Peyer's patch (tissue), 4 donors: ENCODE results near the gene AKT1. TPM values are rescaled to one million over a fixed set of nuclear protein-coding genes. Genes with fewer than 3 reads are reported as not detected.

Experiments used
- DNase-seq, 3 donors: peaks; one replicate each; pipeline ENCODE4 v3.0.0-alpha.2; 2017 to 2019
- H3K27ac ChIP-seq, 4 donors: fragments of 200-600 bp; sonication (generic); one replicate each; pipeline ENCODE4 v1.5.1; 2016 to 2019
- H3K27me3 ChIP-seq, 2 donors: fragments of 200-600 bp; sonication (generic); one replicate each; pipeline ENCODE4 v1.5.1; 2019
- H3K36me3 ChIP-seq, 3 donors: fragments of 200-600 bp; sonication (generic); one replicate each; pipeline ENCODE4 v1.5.1; 2016 to 2019
- H3K4me1 ChIP-seq, 4 donors: fragments of 200-600 bp; sonication (generic); one replicate each; pipeline ENCODE4 v1.5.1; 2016 to 2019
- H3K4me3 ChIP-seq, 4 donors: fragments of 200-600 bp; sonication (generic); 1 replicate in 3 of 4; 2 replicates in 1 of 4; pipeline ENCODE4 v1.5.1; 2016 to 2019; ENCODE audit warnings: mild to moderate bottlenecking in 1 of 4
- H3K9me3 ChIP-seq, 4 donors: fragments of 200-600 bp; sonication (generic); one replicate each; pipeline ENCODE4 v1.5.1; 2016 to 2019; ENCODE audit warnings: mild to moderate bottlenecking in 1 of 4
- POLR2A ChIP-seq, 2 donors: fragments of 450-650 bp; IDR thresholded peaks; one replicate each; pipeline ENCODE4 v1.5.1; 2017; ENCODE audit warnings: antibody characterized with exemption in 2 of 2, mild to moderate bottlenecking in 2 of 2, moderate library complexity in 2 of 2
- total RNA-seq, 4 donors: library from RNA; depleted of rRNA; stranded (reverse); fragments of >200 nt; gene quantifications; one replicate each; pipeline ENCODE4 v1.1.0, GENCODE V29; 2016
- TF ChIP-seq, protein P1 (sequence below), 6 experiments: fragments of 450-650 bp in 4 of 6; fragments of 200-600 bp in 2 of 6; sonication (generic) in 1 of 6; IDR thresholded peaks; one replicate each; pipeline ENCODE4 v1.5.1; 2017 to 2019; ENCODE audit warnings: antibody characterized with exemption in 6 of 6, mild to moderate bottlenecking in 3 of 6, moderate library complexity in 1 of 6

AKT1 gene
- total RNA-seq, 4 donors from 2014 or later: 85.6 to 259 (median 111) TPM

DNA sequence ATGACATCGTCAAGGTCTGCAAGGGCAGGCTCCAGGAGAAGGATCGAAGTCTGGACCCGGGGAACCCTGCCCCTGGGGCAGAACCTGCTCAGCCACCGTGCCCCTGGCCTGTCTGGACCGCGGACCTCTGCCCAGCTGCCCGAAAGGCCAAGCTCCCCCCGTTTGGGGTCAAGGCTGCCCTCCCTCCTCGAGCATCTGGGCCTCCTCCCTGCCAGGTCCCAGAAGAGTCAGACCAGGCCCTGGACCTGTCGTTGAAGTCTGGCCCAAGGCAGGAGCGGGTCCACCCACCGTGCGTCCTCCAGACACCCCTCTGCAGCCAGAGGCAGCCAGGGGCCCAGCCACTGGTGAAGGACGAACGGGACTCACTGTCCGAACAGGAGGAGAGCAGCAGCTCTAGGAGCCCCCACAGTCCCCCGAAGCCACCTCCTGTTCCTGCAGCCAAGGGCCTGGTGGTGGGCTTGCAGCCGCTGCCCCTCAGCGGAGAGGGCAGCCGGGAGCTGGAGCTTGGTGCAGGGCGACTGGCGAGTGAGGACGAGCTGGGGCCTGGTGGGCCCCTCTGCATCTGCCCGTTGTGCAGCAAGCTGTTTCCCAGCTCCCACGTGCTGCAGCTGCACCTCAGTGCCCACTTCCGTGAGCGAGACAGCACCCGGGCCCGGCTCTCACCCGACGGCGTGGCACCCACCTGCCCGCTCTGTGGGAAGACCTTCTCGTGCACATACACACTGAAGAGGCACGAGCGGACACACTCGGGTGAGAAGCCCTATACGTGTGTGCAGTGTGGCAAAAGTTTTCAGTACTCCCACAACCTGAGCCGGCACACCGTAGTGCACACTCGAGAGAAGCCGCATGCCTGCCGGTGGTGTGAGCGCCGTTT lies 6.2 kb upstream of the AKT1 start:
- H3K9me3 ChIP-seq: no peaks in the 10 kb centered on the region
- TF ChIP-seq POLR2A (IDR thresholded peaks at IDR 0.05): no peak
- TF ChIP-seq, protein P1, sequence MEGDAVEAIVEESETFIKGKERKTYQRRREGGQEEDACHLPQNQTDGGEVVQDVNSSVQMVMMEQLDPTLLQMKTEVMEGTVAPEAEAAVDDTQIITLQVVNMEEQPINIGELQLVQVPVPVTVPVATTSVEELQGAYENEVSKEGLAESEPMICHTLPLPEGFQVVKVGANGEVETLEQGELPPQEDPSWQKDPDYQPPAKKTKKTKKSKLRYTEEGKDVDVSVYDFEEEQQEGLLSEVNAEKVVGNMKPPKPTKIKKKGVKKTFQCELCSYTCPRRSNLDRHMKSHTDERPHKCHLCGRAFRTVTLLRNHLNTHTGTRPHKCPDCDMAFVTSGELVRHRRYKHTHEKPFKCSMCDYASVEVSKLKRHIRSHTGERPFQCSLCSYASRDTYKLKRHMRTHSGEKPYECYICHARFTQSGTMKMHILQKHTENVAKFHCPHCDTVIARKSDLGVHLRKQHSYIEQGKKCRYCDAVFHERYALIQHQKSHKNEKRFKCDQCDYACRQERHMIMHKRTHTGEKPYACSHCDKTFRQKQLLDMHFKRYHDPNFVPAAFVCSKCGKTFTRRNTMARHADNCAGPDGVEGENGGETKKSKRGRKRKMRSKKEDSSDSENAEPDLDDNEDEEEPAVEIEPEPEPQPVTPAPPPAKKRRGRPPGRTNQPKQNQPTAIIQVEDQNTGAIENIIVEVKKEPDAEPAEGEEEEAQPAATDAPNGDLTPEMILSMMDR (IDR thresholded peaks at IDR 0.05): no peak
- H3K36me3 ChIP-seq: no peaks in the 10 kb centered on the region
- peaks cover 6 to 49% (median 15%) of the 10 kb centered on the region in 4 donors for H3K4me1 ChIP-seq
- H3K4me3 ChIP-seq: peak overlapping the region; percentile 66 to 85 (median 75)
- DNase-seq: no peak
- peak overlapping the region; percentile 90 to 98 (median 94) for H3K27ac ChIP-seq
- H3K27me3 ChIP-seq: no peaks in the 10 kb centered on the region

DNA sequence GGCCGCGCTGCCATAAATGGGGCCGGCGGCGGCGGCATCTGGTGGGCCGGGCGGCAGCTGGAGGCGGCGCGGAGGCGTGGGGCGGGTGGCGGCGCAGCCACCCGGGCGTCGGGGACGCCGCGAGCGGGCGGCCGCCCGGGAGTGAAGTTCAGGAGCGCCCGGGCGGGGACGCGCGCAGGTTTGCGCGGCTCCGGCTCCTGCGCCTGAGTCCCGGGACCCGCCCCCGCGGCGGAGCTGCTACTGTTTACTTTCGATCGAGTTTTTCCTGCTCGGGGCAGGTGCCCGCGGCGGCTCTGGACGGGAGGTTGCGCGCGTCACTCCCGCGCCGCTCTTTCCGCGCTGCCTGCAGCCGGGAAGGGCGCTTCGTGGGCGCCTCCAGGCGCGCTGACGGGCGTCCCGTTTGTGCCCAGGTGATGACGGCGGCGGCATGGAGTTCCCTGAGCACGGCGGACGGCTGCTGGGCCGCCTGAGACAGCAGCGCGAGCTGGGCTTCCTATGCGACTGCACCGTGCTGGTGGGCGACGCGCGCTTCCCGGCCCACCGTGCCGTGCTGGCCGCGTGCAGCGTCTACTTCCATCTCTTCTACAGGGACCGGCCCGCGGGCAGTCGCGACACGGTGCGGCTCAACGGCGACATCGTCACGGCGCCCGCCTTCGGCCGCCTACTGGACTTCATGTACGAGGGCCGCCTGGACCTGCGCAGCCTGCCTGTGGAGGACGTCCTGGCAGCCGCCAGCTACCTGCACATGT lies 5.4 kb upstream of the AKT1 start, which contains the start of gene ZBTB42:
Gene ZBTB42, plus strand, starts transcription at position 331 of the 749 bp plus-strand sequence. Its CDS starts 97 bp downstream, at position 428.
- peak; percentile 63 to 66 for TF ChIP-seq POLR2A (IDR thresholded peaks at IDR 0.05)
- TF ChIP-seq, protein P1 (IDR thresholded peaks at IDR 0.05): peak in 2 of 6 experiments; percentile 2 to 5
- DNase-seq: peak; percentile 83 to 94 (median 94)
- Histone ChIP-seq H3K27me3 (no peaks in the 10 kb centered on the region), H3K27ac (peak within 1 kb of the TSS; percentile 90 to 98 (median 94)), H3K4me1 (peaks cover 6 to 57% (median 19%) of the 10 kb centered on the region in 4 donors), H3K4me3 (peak within 1 kb of the TSS; percentile 66 to 85 (median 75)), H3K9me3 (no peaks in the 10 kb centered on the region), H3K36me3 (no peaks in the 10 kb centered on the region)

DNA sequence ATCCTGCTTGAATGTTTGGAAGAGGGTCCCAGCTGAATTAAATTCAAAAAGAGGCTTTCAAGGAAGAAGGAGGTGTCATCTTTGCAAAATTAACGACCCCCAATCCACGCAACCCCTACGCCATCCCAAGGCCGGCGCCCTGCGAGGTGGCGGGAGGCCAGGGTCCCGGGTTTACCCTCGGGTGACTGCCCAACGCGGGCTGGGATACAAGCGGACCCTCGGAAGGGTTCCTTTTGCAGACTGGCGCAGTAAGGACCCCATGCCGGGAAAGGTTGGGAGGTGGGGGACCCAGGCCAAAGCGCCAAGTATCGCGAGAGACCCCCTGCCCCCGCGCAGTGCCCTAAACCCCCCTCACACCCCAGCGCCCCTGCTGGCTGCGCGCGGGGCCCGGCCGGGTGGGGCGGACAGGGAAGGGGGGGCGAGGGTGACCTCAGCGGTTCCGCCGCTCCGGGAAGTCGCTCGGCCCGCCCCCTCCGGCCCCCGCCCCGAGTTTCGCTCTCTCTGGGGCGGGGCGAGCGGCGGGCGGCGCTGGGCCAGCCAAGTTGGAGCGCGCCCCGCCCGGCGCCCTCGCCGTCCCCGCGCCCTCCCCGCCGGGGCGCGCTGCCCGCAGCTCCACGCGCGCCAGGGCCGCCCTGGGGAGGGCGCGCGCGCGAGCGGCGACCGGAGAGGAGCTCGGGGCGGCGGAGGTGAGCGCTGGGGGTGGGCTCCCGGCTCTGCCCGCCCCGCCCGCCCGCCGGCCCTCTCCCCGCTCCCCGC lies 4.6 kb upstream of the AKT1 start:
- Histone ChIP-seq H3K27ac (peak overlapping the region; percentile 90 to 98 (median 94)), H3K4me1 (peaks cover 6 to 58% (median 21%) of the 10 kb centered on the region in 4 donors), H3K4me3 (peak overlapping the region; percentile 66 to 85 (median 75))

DNA sequence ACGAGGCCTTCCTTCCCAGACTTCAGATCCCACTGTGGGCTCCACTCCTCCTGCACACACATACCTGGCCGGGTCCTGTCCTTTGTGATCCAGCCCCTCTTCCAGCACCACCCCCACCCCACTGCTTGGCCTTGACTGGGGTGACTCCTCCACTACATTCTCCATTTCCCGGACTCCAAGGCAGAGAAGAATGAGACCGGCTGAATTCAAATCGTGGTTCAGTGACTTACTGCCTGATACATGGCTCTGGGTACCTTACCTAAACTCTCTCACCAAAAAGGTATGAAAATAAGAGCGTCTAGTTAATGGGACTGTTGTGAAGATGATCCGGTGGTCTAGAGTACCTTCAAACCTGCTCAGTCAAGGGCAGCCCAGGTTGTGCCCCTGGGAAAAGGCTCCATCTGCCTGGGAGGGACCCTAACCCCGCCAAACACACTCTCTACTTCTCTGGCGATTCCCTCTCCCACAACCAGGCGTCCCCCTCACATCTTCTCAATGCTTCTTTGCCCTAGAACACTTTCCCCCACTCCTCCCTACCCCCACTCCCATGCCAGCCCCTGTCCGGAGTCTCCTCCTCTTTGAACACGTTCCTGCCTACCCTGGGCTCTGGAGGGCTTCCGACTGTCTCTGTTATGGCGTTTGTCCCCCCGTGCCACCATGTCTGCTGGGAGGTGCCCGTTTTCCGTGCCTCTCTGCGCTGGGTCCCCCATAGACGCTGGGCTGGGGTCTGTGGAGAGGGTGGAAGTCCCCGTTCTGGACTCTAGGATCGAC lies 3.9 kb upstream of the AKT1 start:
- Histone ChIP-seq H3K9me3 (no peaks in the 10 kb centered on the region), H3K27ac (peak overlapping the region; percentile 90 to 98 (median 94)), H3K4me3 (peak overlapping the region; percentile 46 to 85 (median 69)), H3K36me3 (no peaks in the 10 kb centered on the region), H3K27me3 (no peaks in the 10 kb centered on the region), H3K4me1 (peaks cover 6 to 62% (median 23%) of the 10 kb centered on the region in 4 donors)
- no peak for DNase-seq
- TF ChIP-seq, protein P1 (IDR thresholded peaks at IDR 0.05): no peak
- no peak for TF ChIP-seq POLR2A (IDR thresholded peaks at IDR 0.05)

More for the DNA sequence above, 4.6 kb upstream of the AKT1 start:
- Histone ChIP-seq H3K36me3 (no peaks in the 10 kb centered on the region), H3K27me3 (no peaks in the 10 kb centered on the region), H3K9me3 (no peaks in the 10 kb centered on the region)
- peak; percentile 87 to 95 (median 91) for DNase-seq
- TF ChIP-seq, protein P1 (IDR thresholded peaks at IDR 0.05): peak; percentile 22 to 50 (median 45)
- TF ChIP-seq POLR2A (IDR thresholded peaks at IDR 0.05): no peak
